ENCODE data around the gene P4HA2.

P4HA2 gene

GRCh38 chr5:132260051-132260450, 32.4 kb upstream of the P4HA2 start:
- H3K79me2 ChIP-seq (ENCODE audit: low read length) = no peaks in the 10 kb centered on the region
- H3K4me1 ChIP-seq (ENCODE audit: low read length) = no peaks in the 10 kb centered on the region
- no peak overlapping the region for H3K4me2 ChIP-seq (ENCODE audit: low read depth, low read length)
- H2AFZ ChIP-seq (ENCODE audit: low read length) = no peak overlapping the region
- H3K36me3 ChIP-seq (replicated peaks; ENCODE audit: insufficient read depth, low read length) = no peaks in the 10 kb centered on the region
- H3F3A ChIP-seq (ENCODE audit: insufficient read depth, low read length) = no peaks in the 10 kb centered on the region
- H3K9ac ChIP-seq (ENCODE audit: low read length) = no peak overlapping the region
- no peaks in the 10 kb centered on the region for H3K9me2 ChIP-seq (replicated peaks; ENCODE audit: insufficient read depth, low read length)
- H3K9me3 ChIP-seq (replicated peaks; ENCODE audit: insufficient read depth, low read length) = no peaks in the 10 kb centered on the region
- TF ChIP-seq CTCF (IDR thresholded peaks at IDR 0.05; ENCODE audit: low read length) (no peak), EZH2 (optimal IDR thresholded peaks at IDR 0.05; ENCODE audit: low read depth, low read length) (no peak)
- H4K20me1 ChIP-seq (ENCODE audit: insufficient read depth, low read length) = no peaks in the 10 kb centered on the region
- no peak overlapping the region for H3K4me3 ChIP-seq (ENCODE audit: low read length)
- no peak for DNase-seq
- no peaks in the 10 kb centered on the region for H3K27me3 ChIP-seq (replicated peaks; ENCODE audit: insufficient read depth, low read length)
- no peak overlapping the region for H3K27ac ChIP-seq (ENCODE audit: low read length)

GRCh38 chr5:132259069-132259851, 31.6 kb upstream of the P4HA2 start:
- H3K9me3 ChIP-seq (replicated peaks; ENCODE audit: insufficient read depth, low read length) = no peaks in the 10 kb centered on the region
- H4K20me1 ChIP-seq (ENCODE audit: insufficient read depth, low read length) = no peaks in the 10 kb centered on the region
- H3K27ac ChIP-seq (ENCODE audit: low read length) = no peak overlapping the region
- H3K9me2 ChIP-seq (replicated peaks; ENCODE audit: insufficient read depth, low read length) = no peaks in the 10 kb centered on the region
- no peak for DNase-seq
- no peak overlapping the region for H3K9ac ChIP-seq (ENCODE audit: low read length)
- no peak overlapping the region for H3K4me2 ChIP-seq (ENCODE audit: low read depth, low read length)
- H3K27me3 ChIP-seq (replicated peaks; ENCODE audit: insufficient read depth, low read length) = no peaks in the 10 kb centered on the region
- H3F3A ChIP-seq (ENCODE audit: insufficient read depth, low read length) = no peaks in the 10 kb centered on the region
- no peak overlapping the region for H3K4me3 ChIP-seq (ENCODE audit: low read length)
- H3K36me3 ChIP-seq (replicated peaks; ENCODE audit: insufficient read depth, low read length) = no peaks in the 10 kb centered on the region
- H2AFZ ChIP-seq (ENCODE audit: low read length) = no peak overlapping the region
- no peak for TF ChIP-seq CTCF (IDR thresholded peaks at IDR 0.05; ENCODE audit: low read length)
- no peak for TF ChIP-seq EZH2 (optimal IDR thresholded peaks at IDR 0.05; ENCODE audit: low read depth, low read length)
- no peak for TF ChIP-seq EZH2phosphoT487 (IDR thresholded peaks at IDR 0.05; ENCODE audit: low read length)
- no peaks in the 10 kb centered on the region for H3K79me2 ChIP-seq (ENCODE audit: low read length)
- H3K4me1 ChIP-seq (ENCODE audit: low read length) = no peaks in the 10 kb centered on the region

GRCh38 chr5:132258102-132259068, 30.7 kb upstream of the P4HA2 start:
- no peak overlapping the region for H3K9ac ChIP-seq (ENCODE audit: low read length)
- no peak for DNase-seq
- no peaks in the 10 kb centered on the region for H3K4me1 ChIP-seq (ENCODE audit: low read length)
- no peak overlapping the region for H3K4me2 ChIP-seq (ENCODE audit: low read depth, low read length)
- H3K27ac ChIP-seq (ENCODE audit: low read length) = no peak overlapping the region
- H4K20me1 ChIP-seq (ENCODE audit: insufficient read depth, low read length) = no peaks in the 10 kb centered on the region
- H3K79me2 ChIP-seq (ENCODE audit: low read length) = no peaks in the 10 kb centered on the region
- H3K27me3 ChIP-seq (replicated peaks; ENCODE audit: insufficient read depth, low read length) = no peaks in the 10 kb centered on the region
- H3K9me3 ChIP-seq (replicated peaks; ENCODE audit: insufficient read depth, low read length) = no peaks in the 10 kb centered on the region
- no peaks in the 10 kb centered on the region for H3K36me3 ChIP-seq (replicated peaks; ENCODE audit: insufficient read depth, low read length)
- H3K4me3 ChIP-seq (ENCODE audit: low read length) = no peak overlapping the region
- H2AFZ ChIP-seq (ENCODE audit: low read length) = no peak overlapping the region
- TF ChIP-seq EZH2phosphoT487 (IDR thresholded peaks at IDR 0.05; ENCODE audit: low read length) (no peak), CTCF (IDR thresholded peaks at IDR 0.05; ENCODE audit: low read length) (no peak), EZH2 (optimal IDR thresholded peaks at IDR 0.05; ENCODE audit: low read depth, low read length) (no peak)
- no peaks in the 10 kb centered on the region for H3F3A ChIP-seq (ENCODE audit: insufficient read depth, low read length)
- H3K9me2 ChIP-seq (replicated peaks; ENCODE audit: insufficient read depth, low read length) = no peaks in the 10 kb centered on the region

All from MM.1S (cell line).